Lower lobe of right lung (tissue), 2 donors: Measurements from ENCODE around the gene UMODL1. TPM values are rescaled to one million over a fixed set of nuclear protein-coding genes. Genes with fewer than 3 reads are reported as not detected.

Source experiments
- ATAC-seq, 2 donors: fragments of 200-7000 bp; cut with Tn5 transposase; one replicate each; pipeline ENCODE4 v1.9.1; 2020 to 2022; ENCODE audit warnings: mild to moderate bottlenecking in 2 of 2, moderate library complexity in 2 of 2
- DNase-seq: peaks from one replicate; pipeline ENCODE4 v3.0.0-alpha.2; 2020
- H3K27ac ChIP-seq: fragments of 200-600 bp; one replicate; pipeline ENCODE4 v1.8.0; 2022
- H3K27me3 ChIP-seq: fragments of 200-600 bp; one replicate; pipeline ENCODE4 v1.8.0; 2022; ENCODE audit warnings: low read depth
- H3K36me3 ChIP-seq: fragments of 200-600 bp; one replicate; pipeline ENCODE4 v1.8.0; 2022; ENCODE audit warnings: mild to moderate bottlenecking
- H3K4me1 ChIP-seq: fragments of 200-600 bp; one replicate; pipeline ENCODE4 v1.8.0; 2022
- H3K4me3 ChIP-seq: fragments of 200-600 bp; one replicate; pipeline ENCODE4 v1.8.0; 2022; ENCODE audit warnings: mild to moderate bottlenecking
- H3K9me3 ChIP-seq: fragments of 200-600 bp; one replicate; pipeline ENCODE4 v1.8.0; 2022
- CTCF ChIP-seq: fragments of 200-600 bp; IDR thresholded peaks from one replicate; pipeline ENCODE4 v1.8.0; 2022; ENCODE audit warnings: antibody characterized with exemption, mild to moderate bottlenecking
- intact Hi-C: fragments of 100-400 bp; cut with DNase I; formaldehyde crosslinking; loops from one replicate; pipeline ENCODE4 v1.11.0; 2022
- total RNA-seq: library from RNA; stranded (reverse); fragmentation: NEBNext Ultra II Directional; extraction: Animal tissue kit (Norgen Biotek cat#: 25700); gene quantifications from one replicate; pipeline ENCODE4 v1.2.1, GENCODE V29; 2021
- donor health status: DM: no; HTN: yes; CAD: no; lungs with severe emphysema.

The UMODL1 gene
- total RNA-seq, 1 donor from 2014 or later, result 0.50 TPM

- Histone ChIP-seq H3K9me3 (no peaks in the 10 kb centered on the region), H3K36me3 (no peaks in the 10 kb centered on the region), H3K27me3 (no peaks in the 10 kb centered on the region), H3K27ac (peak overlapping the region; percentile 64), H3K4me1 (peaks cover 50% of the 10 kb centered on the region), H3K4me3 (no peak overlapping the region)
- no peak for TF ChIP-seq CTCF
- DNase-seq (no peak), ATAC-seq (no peak)
- intact Hi-C loops, result no loop called here
Observed at GRCh38 chr21:42189860-42190485, 118.9 kb downstream of the UMODL1 start.

GRCh38 chr21:42190486-42190863 is 119.4 kb downstream of the UMODL1 start:
- no peak for ATAC-seq
- no peak for DNase-seq
- Histone ChIP-seq H3K9me3 (no peaks in the 10 kb centered on the region), H3K4me3 (no peak overlapping the region), H3K4me1 (peaks cover 50% of the 10 kb centered on the region), H3K27ac (peak overlapping the region; percentile 64), H3K27me3 (no peaks in the 10 kb centered on the region), H3K36me3 (no peaks in the 10 kb centered on the region)
- no peak for TF ChIP-seq CTCF
- intact Hi-C loops, result no loop called here

GRCh38 chr21:42191064-42191463 is 119.9 kb downstream of the UMODL1 start:
- intact Hi-C loops, result no loop called here

GRCh38 chr21:42191696-42192595 is 120.8 kb downstream of the UMODL1 start:
- Histone ChIP-seq H3K9me3 (no peaks in the 10 kb centered on the region), H3K27ac (no peak overlapping the region), H3K36me3 (no peaks in the 10 kb centered on the region), H3K4me3 (no peak overlapping the region), H3K4me1 (peaks cover 50% of the 10 kb centered on the region), H3K27me3 (no peaks in the 10 kb centered on the region)
- intact Hi-C loops, result no loop called here
- DNase-seq (no peak), ATAC-seq (no peak)
- no peak for TF ChIP-seq CTCF

More at GRCh38 chr21:42191064-42191463, 119.9 kb downstream of the UMODL1 start:
- Histone ChIP-seq H3K4me1 (peaks cover 50% of the 10 kb centered on the region), H3K27me3 (no peaks in the 10 kb centered on the region), H3K9me3 (no peaks in the 10 kb centered on the region), H3K4me3 (no peak overlapping the region), H3K27ac (no peak overlapping the region), H3K36me3 (no peaks in the 10 kb centered on the region)
- ATAC-seq, result no peak
- no peak for DNase-seq
- TF ChIP-seq CTCF, result no peak

Other genes with a start within 250 kb of the UMODL1 start
- gene PRDM15, start 192.0 kb upstream of the UMODL1 start, total RNA-seq, result 6.6 TPM
- 23.8 TPM for gene C2CD2, start 117.3 kb upstream of the UMODL1 start, total RNA-seq
- gene ZBTB21, start 61.0 kb upstream of the UMODL1 start, total RNA-seq, result 15.6 TPM
- 74.9 TPM for gene ABCG1, start 147.8 kb downstream of the UMODL1 start, total RNA-seq
- gene TFF3, start 244.1 kb downstream of the UMODL1 start, total RNA-seq, result 19.0 TPM